ENCODE measurements around the gene MCC. TPM values are rescaled to one million over a fixed set of nuclear protein-coding genes. Genes with fewer than 3 reads are reported as not detected.

Gene MCC
- total RNA-seq, 1 experiment from 2014 or later = 7.6 TPM

GRCh38 chr5:113117543-113118115, 370.6 kb downstream of the MCC start:
- Histone ChIP-seq H2BK20ac (ENCODE audit: low read depth, low read length, poor library complexity, severe bottlenecking) (no peak overlapping the region), H2BK120ac (ENCODE audit: low read depth, low read length, poor library complexity, severe bottlenecking) (no peak overlapping the region), H3T11ph (ENCODE audit: low read length) (no peak overlapping the region), H3K14ac (ENCODE audit: insufficient read depth, low read length) (no peak overlapping the region), H4K20me1 (ENCODE audit: control insufficient read depth, insufficient read depth, insufficient read length) (no peaks in the 10 kb centered on the region), H2AFZ (ENCODE audit: low read length) (no peak overlapping the region), H3K9ac (ENCODE audit: extremely low read depth, insufficient read length, low read length) (no peak overlapping the region), H3K4me1 (ENCODE audit: insufficient read depth, low read length) (no peaks in the 10 kb centered on the region), H3K27ac (ENCODE audit: insufficient read length, low read depth, low read length) (no peak overlapping the region), H3K79me2 (ENCODE audit: insufficient read depth, low read length) (no peaks in the 10 kb centered on the region), H3K27me3 (ENCODE audit: insufficient read depth, low read length) (no peaks in the 10 kb centered on the region), H2BK5ac (ENCODE audit: insufficient read length, low read length) (no peak overlapping the region), H3K4ac (ENCODE audit: low read depth, low read length) (no peak overlapping the region), H2BK12ac (ENCODE audit: insufficient read length, low read depth, low read length) (no peak overlapping the region), H3K79me1 (ENCODE audit: insufficient read depth, low read depth, low read length, poor library complexity, severe bottlenecking) (no peaks in the 10 kb centered on the region), H2BK15ac (ENCODE audit: low read depth, low read length) (no peak overlapping the region), H4K5ac (ENCODE audit: insufficient read length, low read depth, low read length) (no peak overlapping the region), H4K8ac (replicated peaks; ENCODE audit: insufficient read length, low read depth, low read length) (no peak overlapping the region), H2AK5ac (ENCODE audit: insufficient read length, low read length) (no peak overlapping the region), H3K56ac (ENCODE audit: insufficient read length, low read depth, low read length) (no peak overlapping the region), H4K91ac (ENCODE audit: insufficient read length, low read depth, low read length) (no peak overlapping the region), H3K9me3 (ENCODE audit: control insufficient read depth, low read depth, low read length) (no peaks in the 10 kb centered on the region), H3K18ac (ENCODE audit: insufficient read length, low read depth, low read length) (no peak overlapping the region), H3K23me2 (ENCODE audit: insufficient read length, low read depth, low read length, poor library complexity, severe bottlenecking) (peaks cover 4% of the 10 kb centered on the region), H3K4me2 (ENCODE audit: insufficient read depth, insufficient read length, low read length) (no peak overlapping the region), H3K23ac (ENCODE audit: insufficient read length, low read depth, low read length) (no peak overlapping the region)
- H3K4me1 Mint-ChIP-seq = 0 out of 4 replicates have a peak, but pooled peaks cover 0 to 6% of the 10 kb centered on the region in 2 experiments
- peaks cover 16 to 19% of the 10 kb centered on the region in 2 experiments for H3K9me3 Mint-ChIP-seq
- H3K27ac Mint-ChIP-seq = no peak overlapping the region
- no peak for TF ChIP-seq CTCF (conservative IDR thresholded peaks at IDR 0.05)
- no CpG with 5 or more reads among the region's 4 CpGs for WGBS (ENCODE audit: extremely low coverage, insufficient read length, low lambda C conversion rate)
- H3K27me3 Mint-ChIP-seq (ENCODE audit: low read depth) = no peaks in the 10 kb centered on the region
- no peak for DNase-seq
- peaks cover 10 to 27% (median 24%) of the 10 kb centered on the region in 3 experiments for H3K36me3 Mint-ChIP-seq (ENCODE audit: insufficient read depth in 1 of 3, low read depth in 3 of 3)
- H3K4me3 Mint-ChIP-seq = no peak overlapping the region

Measured in H9 (cell line).